ENCODE measurements around the gene IDI1. TPM values are rescaled to one million over a fixed set of nuclear protein-coding genes. Genes with fewer than 3 reads are reported as not detected.
"Not testable (repeated sequence)": the region's sequence is repeated elsewhere in the genome, so short reads cannot be mapped to it uniquely, and the experiment has no call there.

IDI1 gene
- polyA plus RNA-seq, 1 donor: 66.5 TPM

- H3K9me3 ChIP-seq (ENCODE audit: control insufficient read depth, low read depth, low read length): no peaks in the 10 kb centered on the region
- H3K27ac ChIP-seq (ENCODE audit: low read length): no peak overlapping the region
- H3K27me3 ChIP-seq (ENCODE audit: control insufficient read depth, insufficient read depth, low read length): no peaks in the 10 kb centered on the region
- no peak for DNase-seq
- no peak overlapping the region for H3K4me3 ChIP-seq (ENCODE audit: low read length)
- H3K4me1 ChIP-seq (ENCODE audit: control insufficient read depth, insufficient read depth, low read length): no peaks in the 10 kb centered on the region
- H3K36me3 ChIP-seq (ENCODE audit: control insufficient read depth, insufficient read depth, low read length): peaks cover 84% of the 10 kb centered on the region
- no CpG with 5 or more reads among the region's 13 CpGs for WGBS (ENCODE audit: insufficient coverage, low lambda C conversion rate)
Observed at GRCh38 chr10:1086787-1087186, 37.9 kb upstream of the IDI1 start.

- no peak overlapping the region for H3K27ac ChIP-seq (ENCODE audit: low read length)
- H3K27me3 ChIP-seq (ENCODE audit: control insufficient read depth, insufficient read depth, low read length): no peaks in the 10 kb centered on the region
- DNase-seq: no peak
- H3K4me1 ChIP-seq (ENCODE audit: control insufficient read depth, insufficient read depth, low read length): no peaks in the 10 kb centered on the region
- H3K36me3 ChIP-seq (ENCODE audit: control insufficient read depth, insufficient read depth, low read length): peaks cover 74% of the 10 kb centered on the region
- WGBS (ENCODE audit: insufficient coverage, low lambda C conversion rate): 100% methylated on average over 1 of the region's 4 CpGs
- H3K9me3 ChIP-seq (ENCODE audit: control insufficient read depth, low read depth, low read length): no peaks in the 10 kb centered on the region
- H3K4me3 ChIP-seq (ENCODE audit: low read length): no peak overlapping the region
Observed at GRCh38 chr10:1085258-1085657, 36.3 kb upstream of the IDI1 start.

- H3K36me3 ChIP-seq (ENCODE audit: control insufficient read depth, insufficient read depth, low read length): peaks cover 75% of the 10 kb centered on the region
- H3K9me3 ChIP-seq (ENCODE audit: control insufficient read depth, low read depth, low read length): no peaks in the 10 kb centered on the region
- H3K27ac ChIP-seq (ENCODE audit: low read length): no peak overlapping the region
- 100% methylated on average over 7 of the region's 28 CpGs for WGBS (ENCODE audit: insufficient coverage, low lambda C conversion rate)
- no peak overlapping the region for H3K4me3 ChIP-seq (ENCODE audit: low read length)
- no peaks in the 10 kb centered on the region for H3K4me1 ChIP-seq (ENCODE audit: control insufficient read depth, insufficient read depth, low read length)
- DNase-seq: no peak
- H3K27me3 ChIP-seq (ENCODE audit: control insufficient read depth, insufficient read depth, low read length): no peaks in the 10 kb centered on the region
Observed at GRCh38 chr10:1084011-1084950, 35.4 kb upstream of the IDI1 start.

GRCh38 chr10:1083581-1083980 lies 34.7 kb upstream of the IDI1 start:
- H3K4me1 ChIP-seq (ENCODE audit: control insufficient read depth, insufficient read depth, low read length): no peaks in the 10 kb centered on the region
- no peak overlapping the region for H3K27ac ChIP-seq (ENCODE audit: low read length)
- H3K4me3 ChIP-seq (ENCODE audit: low read length): no peak overlapping the region
- DNase-seq: no peak
- peaks cover 70% of the 10 kb centered on the region for H3K36me3 ChIP-seq (ENCODE audit: control insufficient read depth, insufficient read depth, low read length)
- 100% methylated on average over 1 of the region's 17 CpGs for WGBS (ENCODE audit: insufficient coverage, low lambda C conversion rate)
- no peaks in the 10 kb centered on the region for H3K27me3 ChIP-seq (ENCODE audit: control insufficient read depth, insufficient read depth, low read length)
- no peaks in the 10 kb centered on the region for H3K9me3 ChIP-seq (ENCODE audit: control insufficient read depth, low read depth, low read length)

DNA sequence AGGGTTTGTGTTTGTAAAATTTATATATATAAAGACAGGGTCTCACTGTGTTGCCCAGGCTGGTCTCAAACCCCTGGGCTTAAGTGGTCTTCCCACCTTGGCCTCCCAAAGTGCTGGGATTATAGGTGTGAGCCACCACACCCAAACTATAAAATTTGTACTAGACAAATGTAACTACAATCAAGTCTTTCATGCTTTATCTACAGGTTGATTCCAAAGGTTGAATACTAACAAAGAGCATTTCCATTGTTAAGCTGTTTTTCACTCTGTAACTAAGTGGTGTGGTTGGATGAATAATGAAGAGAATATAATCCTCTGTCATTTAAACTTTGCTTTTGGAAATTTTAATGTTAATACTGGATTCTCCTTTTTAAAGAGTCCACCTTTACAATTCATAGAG lies 29.7 kb upstream of the IDI1 start:
- no peak overlapping the region for H3K4me3 ChIP-seq (ENCODE audit: low read length)
- no peaks in the 10 kb centered on the region for H3K4me1 ChIP-seq (ENCODE audit: control insufficient read depth, insufficient read depth, low read length)
- H3K9me3 ChIP-seq (ENCODE audit: control insufficient read depth, low read depth, low read length): no peaks in the 10 kb centered on the region
- peak in 1 of 2 donors; percentile 46 for DNase-seq
- H3K27me3 ChIP-seq (ENCODE audit: control insufficient read depth, insufficient read depth, low read length): no peaks in the 10 kb centered on the region
- H3K27ac ChIP-seq (ENCODE audit: low read length): no peak overlapping the region
- H3K36me3 ChIP-seq (ENCODE audit: control insufficient read depth, insufficient read depth, low read length): peaks cover 41% of the 10 kb centered on the region

GRCh38 chr10:1074748-1075308 lies 25.9 kb upstream of the IDI1 start:
- H3K4me1 ChIP-seq (ENCODE audit: control insufficient read depth, insufficient read depth, low read length): no peaks in the 10 kb centered on the region
- no peak overlapping the region for H3K27ac ChIP-seq (ENCODE audit: low read length)
- no peak overlapping the region for H3K4me3 ChIP-seq (ENCODE audit: low read length)
- 91% methylated on average over 4 of the region's 18 CpGs for WGBS (ENCODE audit: insufficient coverage, low lambda C conversion rate)
- H3K27me3 ChIP-seq (ENCODE audit: control insufficient read depth, insufficient read depth, low read length): no peaks in the 10 kb centered on the region
- peaks cover 36% of the 10 kb centered on the region for H3K36me3 ChIP-seq (ENCODE audit: control insufficient read depth, insufficient read depth, low read length)
- no peaks in the 10 kb centered on the region for H3K9me3 ChIP-seq (ENCODE audit: control insufficient read depth, low read depth, low read length)
- DNase-seq: no peak

- Histone ChIP-seq H3K27ac (ENCODE audit: low read length) (no peak overlapping the region), H3K36me3 (ENCODE audit: control insufficient read depth, insufficient read depth, low read length) (peaks cover 31% of the 10 kb centered on the region), H3K9me3 (ENCODE audit: control insufficient read depth, low read depth, low read length) (no peaks in the 10 kb centered on the region), H3K4me1 (ENCODE audit: control insufficient read depth, insufficient read depth, low read length) (no peaks in the 10 kb centered on the region), H3K4me3 (ENCODE audit: low read length) (no peak overlapping the region), H3K27me3 (ENCODE audit: control insufficient read depth, insufficient read depth, low read length) (no peaks in the 10 kb centered on the region)
- no peak for DNase-seq
- no CpG with 5 or more reads among the region's 24 CpGs for WGBS (ENCODE audit: insufficient coverage, low lambda C conversion rate)
Observed at GRCh38 chr10:1074052-1074747, 25.3 kb upstream of the IDI1 start.

DNA sequence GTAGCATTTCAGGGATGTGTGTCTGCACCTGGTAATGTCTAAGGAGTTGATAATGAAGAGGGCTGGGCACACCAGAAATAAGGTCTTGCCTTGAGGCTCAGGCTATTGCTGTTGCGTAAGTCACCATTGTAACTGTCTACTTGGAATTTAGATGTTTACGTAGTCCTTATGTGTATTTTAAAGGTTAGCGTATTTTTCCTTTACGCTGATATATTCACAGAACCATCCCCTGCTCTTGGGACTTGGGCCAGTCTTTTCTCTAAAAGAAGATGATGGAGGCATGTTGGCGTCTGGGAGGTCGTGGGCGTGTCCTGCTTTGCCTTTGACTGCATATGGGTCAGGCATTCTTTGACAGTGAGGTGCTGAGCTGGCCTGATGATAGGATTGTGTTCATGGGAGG lies 22.0 kb upstream of the IDI1 start:
- H3K4me3 ChIP-seq (ENCODE audit: low read length): no peak overlapping the region
- 89% methylated on average over 3 of the region's 7 CpGs for WGBS (ENCODE audit: insufficient coverage, low lambda C conversion rate)
- no peaks in the 10 kb centered on the region for H3K27me3 ChIP-seq (ENCODE audit: control insufficient read depth, insufficient read depth, low read length)
- no peak for DNase-seq
- no peak overlapping the region for H3K27ac ChIP-seq (ENCODE audit: low read length)
- H3K9me3 ChIP-seq (ENCODE audit: control insufficient read depth, low read depth, low read length): no peaks in the 10 kb centered on the region
- peaks cover 23% of the 10 kb centered on the region for H3K36me3 ChIP-seq (ENCODE audit: control insufficient read depth, insufficient read depth, low read length)
- no peaks in the 10 kb centered on the region for H3K4me1 ChIP-seq (ENCODE audit: control insufficient read depth, insufficient read depth, low read length)

- Histone ChIP-seq H3K4me1 (ENCODE audit: control insufficient read depth, insufficient read depth, low read length) (no peaks in the 10 kb centered on the region), H3K27ac (ENCODE audit: low read length) (no peak overlapping the region), H3K9me3 (ENCODE audit: control insufficient read depth, low read depth, low read length) (no peaks in the 10 kb centered on the region), H3K27me3 (ENCODE audit: control insufficient read depth, insufficient read depth, low read length) (no peaks in the 10 kb centered on the region), H3K4me3 (ENCODE audit: low read length) (no peak overlapping the region), H3K36me3 (ENCODE audit: control insufficient read depth, insufficient read depth, low read length) (peaks cover 13% of the 10 kb centered on the region)
- WGBS (ENCODE audit: insufficient coverage, low lambda C conversion rate): no CpG with 5 or more reads among the region's 10 CpGs
- DNase-seq: peak in 1 of 2 donors; percentile 47
Observed at GRCh38 chr10:1068380-1069361, 19.8 kb upstream of the IDI1 start.

DNA sequence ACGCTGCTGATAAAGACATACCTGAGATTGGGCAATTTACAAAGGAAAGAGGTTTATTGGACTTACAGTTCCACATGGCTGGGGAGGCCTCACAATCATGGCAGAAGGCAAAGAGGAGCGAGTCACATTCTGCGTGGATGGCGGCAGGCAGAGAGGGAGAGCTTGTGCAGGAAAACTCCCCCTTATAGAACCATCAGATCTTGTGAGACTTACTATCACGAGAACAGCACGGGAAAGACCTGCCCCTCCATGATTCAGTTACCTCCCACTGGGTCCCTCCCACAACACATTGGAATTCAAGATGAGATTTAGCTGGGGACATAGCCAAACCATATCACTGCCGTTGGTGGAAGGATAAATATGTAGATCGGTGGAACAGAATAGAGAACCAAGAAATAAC lies 17.8 kb upstream of the IDI1 start:
- WGBS (ENCODE audit: insufficient coverage, low lambda C conversion rate): 85% methylated on average over 2 of the region's 8 CpGs
- H3K36me3 ChIP-seq (ENCODE audit: control insufficient read depth, insufficient read depth, low read length); H3K4me3 ChIP-seq (ENCODE audit: low read length): not testable (repeated sequence)

More for the DNA sequence above, 17.8 kb upstream of the IDI1 start:
- not testable (repeated sequence) for H3K27ac ChIP-seq (ENCODE audit: low read length); DNase-seq; H3K27me3 ChIP-seq (ENCODE audit: control insufficient read depth, insufficient read depth, low read length); H3K4me1 ChIP-seq (ENCODE audit: control insufficient read depth, insufficient read depth, low read length); H3K9me3 ChIP-seq (ENCODE audit: control insufficient read depth, low read depth, low read length)

All from large intestine (tissue), 3 donors.